GM12801 (cell line): Measurements from ENCODE around the gene PTPRM.

Experiments
- CTCF ChIP-seq: IDR thresholded peaks from one replicate; pipeline ENCODE4 v1.5.1; 2011; ENCODE audit warnings: control low read depth; ENCODE audit not compliant: insufficient read length; ENCODE audit errors: extremely low read depth

PTPRM gene

GRCh38 chr18:8276406-8276805 is 709.3 kb downstream of the PTPRM start:
- TF ChIP-seq CTCF: no peak

GRCh38 chr18:8277270-8277669 is 710.2 kb downstream of the PTPRM start:
- TF ChIP-seq CTCF: no peak

- no peak for TF ChIP-seq CTCF
Measured at GRCh38 chr18:8279346-8279745, 712.2 kb downstream of the PTPRM start.

GRCh38 chr18:8279781-8280330 is 712.7 kb downstream of the PTPRM start:
- TF ChIP-seq CTCF: no peak

- TF ChIP-seq CTCF: no peak
Measured at GRCh38 chr18:8283891-8284585, 716.9 kb downstream of the PTPRM start.

- TF ChIP-seq CTCF: no peak
Measured at GRCh38 chr18:8286303-8286702, 719.2 kb downstream of the PTPRM start.

GRCh38 chr18:8287196-8287885 is 720.2 kb downstream of the PTPRM start:
- TF ChIP-seq CTCF: no peak
